Hematopoietic multipotent progenitor cell treated with erythropoietin and hydrocortisone succinate and interleukin-3 and kit ligand, for 6 days (in vitro differentiated cells): Measurements from ENCODE around the gene RPGRIP1.
"Not testable (repeated sequence)": the region's sequence is repeated elsewhere in the genome, so short reads cannot be mapped to it uniquely, and the experiment has no call there.

ENCODE experiments used
- DNase-seq: peaks from one replicate; pipeline ENCODE4 v3.0.0-alpha.2; 2015

RPGRIP1 gene

DNA sequence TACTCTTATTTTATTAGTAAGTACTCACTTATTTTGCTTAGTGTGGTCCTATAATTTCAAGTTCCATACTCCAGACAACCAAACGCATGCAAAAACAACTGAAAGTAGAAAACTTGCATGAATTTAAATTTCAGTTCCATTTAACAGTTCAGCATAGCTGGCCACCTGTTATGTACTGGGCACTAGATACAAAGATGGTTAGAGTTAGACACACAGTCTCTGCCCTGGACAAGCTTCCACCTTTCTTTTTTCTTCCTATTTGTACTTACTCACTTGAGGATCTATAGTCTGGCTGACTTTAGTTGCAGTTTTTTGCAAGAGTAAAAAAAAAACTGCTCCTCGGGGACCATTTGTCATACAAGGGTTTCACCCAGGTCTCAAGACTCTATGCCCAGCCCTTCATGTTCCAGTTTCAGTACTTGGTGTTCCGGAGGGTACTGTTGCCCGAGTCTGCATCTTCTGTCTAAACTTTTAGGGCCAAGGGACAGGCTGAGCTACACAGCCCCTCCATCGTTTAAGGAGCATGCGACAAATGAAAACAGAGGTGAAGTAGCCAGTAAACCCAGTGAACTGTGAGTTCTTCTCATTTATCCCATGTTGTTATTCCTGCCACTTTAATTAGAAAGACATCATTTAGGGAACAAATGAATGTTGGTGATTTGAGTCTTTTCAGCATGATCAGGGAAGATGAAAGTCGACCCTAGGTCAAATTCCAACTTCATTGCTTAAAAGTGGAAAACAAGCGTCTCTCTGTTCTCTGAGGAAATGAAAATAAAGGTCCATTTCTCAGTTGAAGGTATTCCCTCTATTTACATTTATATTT lies 22.3 kb downstream of the RPGRIP1 start:
- no peak for DNase-seq

DNA sequence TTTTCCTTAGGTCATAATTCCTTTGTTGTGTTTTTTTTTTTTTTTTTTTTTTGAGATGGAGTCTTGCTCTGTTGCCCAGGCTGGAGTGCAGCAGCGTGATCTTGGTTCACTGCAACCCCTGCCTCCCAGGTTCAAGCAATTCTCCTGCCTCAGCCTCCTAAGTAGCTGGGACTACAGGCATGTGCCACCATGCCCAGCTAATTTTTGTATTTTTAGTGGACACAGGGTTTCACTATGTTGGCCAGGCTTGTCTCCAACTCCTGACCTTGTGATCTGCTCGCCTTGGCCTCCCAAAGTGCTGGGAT lies 22.9 kb downstream of the RPGRIP1 start:
- not testable (repeated sequence) for DNase-seq

DNA sequence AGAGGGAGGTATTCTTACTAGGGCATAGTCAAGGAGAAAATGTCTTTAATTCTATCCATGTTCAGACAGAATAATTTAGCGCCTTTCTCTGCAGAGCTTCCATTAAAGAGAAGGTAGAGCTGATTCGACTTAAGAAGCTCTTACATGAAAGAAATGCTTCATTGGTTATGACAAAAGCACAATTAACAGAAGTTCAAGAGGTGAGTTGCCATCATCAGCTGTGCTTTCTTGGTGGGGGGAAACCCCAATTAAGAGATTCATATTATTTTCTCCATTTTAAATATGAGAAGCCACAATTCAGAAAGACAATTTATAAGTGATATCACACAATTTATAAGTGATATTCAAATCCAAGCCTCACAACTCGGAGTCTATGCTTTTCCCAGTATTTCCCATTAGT lies 27.8 kb downstream of the RPGRIP1 start:
- DNase-seq = no peak

DNA sequence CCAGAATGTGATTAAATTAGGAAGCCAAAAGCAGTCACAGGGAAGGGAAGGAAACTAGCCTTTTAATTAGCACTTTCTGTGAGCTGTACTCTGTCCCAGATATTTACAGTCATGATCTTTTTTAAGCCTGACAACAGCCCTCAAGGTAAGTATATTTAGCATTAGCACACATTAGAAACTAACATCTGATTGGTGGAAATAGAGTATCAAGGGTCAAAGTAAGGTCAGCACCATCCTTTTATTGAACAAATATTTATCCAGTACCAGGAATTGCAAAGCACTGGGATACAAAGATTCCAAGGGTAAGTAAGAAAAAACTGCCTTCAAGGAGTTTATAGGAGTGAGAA lies 28.2 kb downstream of the RPGRIP1 start:
- DNase-seq = no peak

DNA sequence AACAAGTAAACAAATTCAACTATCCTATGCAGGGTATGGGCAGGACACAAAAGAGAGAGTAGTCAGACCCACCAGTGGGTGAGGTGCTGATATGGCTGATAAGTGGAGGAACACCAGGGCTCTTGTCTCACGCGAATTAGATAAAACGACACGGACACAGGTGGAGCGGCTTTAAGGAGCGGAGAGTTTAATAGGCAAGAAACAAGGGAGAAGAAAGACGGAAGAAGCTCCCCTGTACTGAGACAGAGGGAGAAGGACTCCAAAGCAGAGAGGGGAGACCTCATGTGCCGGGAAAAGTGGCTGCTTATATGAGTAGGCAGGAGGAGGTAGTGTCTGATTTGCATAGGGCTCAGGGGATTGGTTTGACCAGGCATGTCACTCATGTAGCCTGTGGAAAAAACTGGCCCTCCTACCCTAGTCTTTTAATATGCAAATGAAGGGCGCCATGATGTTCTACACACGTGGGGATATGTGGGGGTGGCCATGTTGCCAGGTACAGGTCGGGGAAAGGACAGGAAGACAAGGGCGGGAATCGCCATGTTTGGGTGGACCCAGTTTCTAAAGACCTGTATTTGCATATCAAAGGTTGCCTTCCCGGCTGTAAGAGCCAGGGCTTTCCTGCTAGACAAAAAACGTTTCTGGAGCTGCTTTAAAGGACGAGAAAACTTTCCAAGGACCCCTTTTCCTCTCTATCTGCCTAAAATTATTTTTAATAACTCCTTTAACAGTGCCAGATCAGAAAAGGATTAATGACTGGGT lies 28.8 kb downstream of the RPGRIP1 start:
- peak; percentile 97 for DNase-seq

DNA sequence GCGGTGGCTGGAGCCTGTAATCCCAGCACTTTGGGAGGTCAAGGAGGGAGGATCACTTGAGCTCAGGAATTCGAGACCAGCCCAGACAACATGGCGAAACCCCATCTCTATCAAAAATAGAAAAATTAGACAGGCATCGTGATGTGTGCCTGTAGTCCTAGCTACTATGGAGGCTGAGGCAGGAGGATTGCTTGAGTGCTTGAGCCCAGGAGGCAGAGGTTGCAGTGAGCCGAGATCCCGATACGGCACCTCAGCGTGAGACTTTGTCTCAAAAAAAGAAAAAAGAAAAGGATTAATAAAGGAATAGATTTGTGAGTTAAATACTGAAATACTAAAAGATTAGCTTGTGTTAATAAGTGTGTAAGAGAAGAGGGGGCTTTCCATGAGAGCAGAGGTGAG lies 29.4 kb downstream of the RPGRIP1 start:
- no peak for DNase-seq

DNA sequence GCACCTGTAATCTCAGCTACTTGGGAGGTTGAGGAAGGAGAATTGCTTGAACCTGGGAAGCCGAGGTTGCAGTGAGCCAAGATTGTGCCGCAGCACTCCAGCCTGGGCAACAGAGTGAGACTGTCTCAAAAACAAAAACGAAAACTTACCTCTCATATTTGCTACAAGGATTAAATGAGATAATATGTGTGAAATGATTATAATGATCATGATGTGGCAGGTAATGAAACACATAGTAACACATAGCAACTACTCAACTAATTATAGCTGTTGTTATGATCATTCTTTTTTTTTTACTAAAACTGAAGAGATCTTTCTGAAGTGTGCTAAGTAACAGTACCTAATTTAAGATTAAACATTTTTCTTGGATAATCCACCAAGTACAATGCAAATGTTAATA lies 30.1 kb downstream of the RPGRIP1 start:
- DNase-seq = no peak

DNA sequence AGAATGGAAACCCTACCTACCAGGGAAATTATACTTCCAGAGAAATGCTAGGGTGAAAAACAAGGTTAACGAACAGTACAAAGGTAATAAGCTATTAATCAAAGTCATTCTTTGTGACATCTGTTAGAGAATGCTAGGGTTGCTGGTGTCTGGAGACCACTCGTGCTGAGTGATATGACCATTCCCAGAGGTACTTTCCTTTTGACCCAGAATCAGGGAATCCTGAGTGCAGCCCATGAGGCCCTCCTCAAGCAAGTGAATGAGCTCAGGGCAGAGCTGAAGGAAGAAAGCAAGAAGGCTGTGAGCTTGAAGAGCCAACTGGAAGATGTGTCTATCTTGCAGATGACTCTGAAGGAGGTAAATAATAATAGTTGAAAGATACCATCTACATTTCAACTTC lies 31.7 kb downstream of the RPGRIP1 start:
- DNase-seq = no peak

DNA sequence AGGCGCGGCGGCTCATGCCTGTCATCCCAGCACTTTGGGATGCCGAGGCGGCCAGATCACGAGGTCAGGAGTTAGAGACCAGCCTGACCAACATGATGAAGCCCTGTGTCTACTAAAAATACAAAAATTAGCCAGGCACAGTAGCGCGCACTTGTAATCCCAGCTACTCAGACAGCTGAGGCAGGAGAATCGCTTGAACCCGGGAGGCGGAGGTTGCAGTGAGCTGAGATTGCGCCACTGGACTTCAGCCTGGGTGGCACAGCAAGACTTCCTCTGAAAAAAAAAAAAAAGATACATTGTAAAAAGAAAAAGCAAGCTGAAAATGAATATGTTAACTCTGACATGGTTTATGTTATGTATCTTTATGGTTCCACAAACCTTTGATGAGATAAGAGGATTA lies 33.6 kb downstream of the RPGRIP1 start:
- DNase-seq = no peak

DNA sequence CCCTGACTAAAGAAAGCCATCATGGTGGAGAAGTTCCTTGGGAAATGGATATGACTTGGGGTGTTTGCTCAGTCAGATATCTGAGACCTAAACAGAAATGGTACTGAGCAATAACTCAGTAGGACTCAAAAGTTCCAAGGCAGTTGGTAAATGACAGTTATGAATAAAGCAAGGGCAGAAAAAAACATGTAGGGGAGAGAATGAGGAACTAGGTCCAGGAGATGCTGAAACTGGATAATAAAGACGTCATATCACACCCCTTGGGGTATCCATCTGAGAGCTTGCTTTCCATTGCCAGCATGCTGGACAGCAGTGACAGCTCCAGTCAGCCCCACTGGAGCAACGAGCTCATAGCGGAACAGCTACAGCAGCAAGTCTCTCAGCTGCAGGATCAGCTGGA lies 37.5 kb downstream of the RPGRIP1 start:
- peak; percentile 67 for DNase-seq

DNA sequence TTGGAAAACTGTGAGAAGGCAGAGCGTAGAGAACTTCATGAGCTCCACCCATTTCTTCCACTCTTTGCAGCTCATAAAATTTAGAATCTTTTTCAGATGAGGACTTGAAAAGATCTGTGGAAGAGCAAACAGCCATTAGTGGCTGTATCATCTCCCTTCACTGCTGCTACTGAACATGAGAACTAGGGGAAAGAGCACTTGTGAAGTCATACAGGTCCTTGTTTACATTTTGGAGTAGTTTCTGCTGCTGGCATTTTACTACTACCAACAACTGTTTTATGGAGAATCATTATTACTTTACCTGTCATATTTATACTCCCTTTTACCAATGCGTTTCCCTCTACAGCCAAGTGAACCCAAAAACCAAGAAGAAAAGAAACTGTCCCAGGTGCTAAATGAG lies 41.0 kb downstream of the RPGRIP1 start:
- DNase-seq = no peak

DNA sequence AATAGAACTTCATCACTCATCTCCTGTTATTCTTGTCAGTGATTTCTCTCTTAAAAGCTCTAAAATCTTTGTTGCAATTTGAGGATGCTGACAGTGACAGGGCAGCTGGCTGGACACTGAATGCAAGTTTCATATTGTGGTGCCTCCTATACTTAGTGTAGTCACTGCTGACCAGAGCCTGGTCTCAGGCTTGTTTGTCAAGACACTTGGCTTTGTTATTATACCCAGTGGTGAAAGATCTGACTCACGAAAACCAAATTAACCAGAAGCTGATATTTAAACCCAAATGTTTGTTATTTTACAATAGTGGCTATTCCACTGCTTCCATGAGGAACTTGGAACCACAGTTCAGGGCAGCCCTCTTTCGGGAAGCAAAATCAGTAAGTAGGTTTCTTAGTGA lies 42.8 kb downstream of the RPGRIP1 start:
- no peak for DNase-seq

DNA sequence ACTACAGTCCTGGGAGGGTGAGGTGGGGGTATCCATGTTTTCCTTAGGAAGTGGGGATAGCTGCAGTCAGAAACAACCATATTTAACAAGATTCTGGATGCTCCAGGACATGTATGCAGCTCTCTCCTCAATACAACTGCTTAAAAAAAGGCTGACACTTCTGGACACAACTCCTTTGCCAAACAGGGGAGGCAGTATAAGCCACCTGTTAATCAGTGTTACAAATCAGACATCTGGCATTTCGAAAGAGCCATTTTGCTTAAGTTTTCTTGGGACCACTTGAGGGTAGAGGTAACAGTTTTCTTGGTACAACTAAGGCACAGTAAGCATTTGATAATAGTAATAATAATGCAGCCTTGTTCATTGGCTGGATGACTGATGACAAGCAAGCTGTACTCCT lies 47.1 kb downstream of the RPGRIP1 start:
- peak; percentile 46 for DNase-seq
